Testis (tissue), 3 donors: ENCODE results near the gene STYXL1. TPM values are rescaled to one million over a fixed set of nuclear protein-coding genes. Genes with fewer than 3 reads are reported as not detected.
A peak's percentile ranks its signal among the peaks of the same experiment; 100 is the strongest.

Source experiments
- DNase-seq: peaks from one replicate; pipeline ENCODE4 v3.0.0-alpha.2; 2019
- H3K27ac ChIP-seq, 2 donors: fragments of 200-600 bp; sonication (generic); one replicate each; pipeline ENCODE4 v1.5.1; 2019
- H3K27me3 ChIP-seq: fragments of 200-600 bp; sonication (generic); one replicate; pipeline ENCODE4 v1.5.1; 2019
- H3K36me3 ChIP-seq: fragments of 200-600 bp; sonication (generic); one replicate; pipeline ENCODE4 v1.5.1; 2017; ENCODE audit warnings: low read depth; ENCODE audit errors: missing control alignments
- H3K4me1 ChIP-seq: fragments of 200-600 bp; sonication (generic); one replicate; pipeline ENCODE4 v1.5.1; 2019
- H3K4me3 ChIP-seq, 2 donors: fragments of 200-600 bp; sonication (generic); one replicate each; pipeline ENCODE4 v1.5.1; 2017 to 2019
- H3K9me3 ChIP-seq: fragments of 200-600 bp; sonication (generic); one replicate; pipeline ENCODE4 v1.5.1; 2017
- CTCF ChIP-seq, 3 experiments: fragments of 450-650 bp in 2 of 3; fragments of 200-600 bp in 1 of 3; sonication (generic) in 1 of 3; IDR thresholded peaks; one replicate each; pipeline ENCODE4 v1.5.1; 2016 to 2019; ENCODE audit warnings: antibody characterized with exemption in 3 of 3, mild to moderate bottlenecking in 2 of 3, moderate library complexity in 1 of 3
- POLR2A ChIP-seq: fragments of 450-650 bp; IDR thresholded peaks from one replicate; pipeline ENCODE4 v1.6.1; 2017; ENCODE audit warnings: antibody characterized with exemption, mild to moderate bottlenecking, moderate library complexity
- WGBS, 2 donors: methylation state at CpG; one replicate each; pipeline ENCODE4 v1.1.5; 2018; 5-methylcytosine and 5-hydroxymethylcytosine counted together
- intact Hi-C: fragments of 100-400 bp; cut with DNase I; formaldehyde crosslinking; loops from one replicate; pipeline ENCODE4 v1.15.1; 2023; ENCODE audit warnings: low total_unique reads
- polyA plus RNA-seq: library from polyadenylated mRNA; stranded (reverse); fragments of 350-450 nt; fragmentation: Illumina TruSeq; extraction: RNeasy Lipid Tissue Mini Kit (QIAGEN cat#74804); gene quantifications from one replicate; pipeline ENCODE4 v1.2.3, GENCODE V29; 2014; ENCODE audit warnings: low read depth, low replicate concordance; ENCODE audit not compliant: insufficient read depth
- total RNA-seq, 2 donors: library from RNA; depleted of rRNA; stranded (reverse); fragments of >200 nt; gene quantifications; one replicate each; pipeline ENCODE4 v1.2.3, GENCODE V29; 2016

Gene STYXL1
- total and polyA plus RNA-seq, 3 donors from 2014 or later = 47.0 to 122 (median 48.3) TPM

DNA sequence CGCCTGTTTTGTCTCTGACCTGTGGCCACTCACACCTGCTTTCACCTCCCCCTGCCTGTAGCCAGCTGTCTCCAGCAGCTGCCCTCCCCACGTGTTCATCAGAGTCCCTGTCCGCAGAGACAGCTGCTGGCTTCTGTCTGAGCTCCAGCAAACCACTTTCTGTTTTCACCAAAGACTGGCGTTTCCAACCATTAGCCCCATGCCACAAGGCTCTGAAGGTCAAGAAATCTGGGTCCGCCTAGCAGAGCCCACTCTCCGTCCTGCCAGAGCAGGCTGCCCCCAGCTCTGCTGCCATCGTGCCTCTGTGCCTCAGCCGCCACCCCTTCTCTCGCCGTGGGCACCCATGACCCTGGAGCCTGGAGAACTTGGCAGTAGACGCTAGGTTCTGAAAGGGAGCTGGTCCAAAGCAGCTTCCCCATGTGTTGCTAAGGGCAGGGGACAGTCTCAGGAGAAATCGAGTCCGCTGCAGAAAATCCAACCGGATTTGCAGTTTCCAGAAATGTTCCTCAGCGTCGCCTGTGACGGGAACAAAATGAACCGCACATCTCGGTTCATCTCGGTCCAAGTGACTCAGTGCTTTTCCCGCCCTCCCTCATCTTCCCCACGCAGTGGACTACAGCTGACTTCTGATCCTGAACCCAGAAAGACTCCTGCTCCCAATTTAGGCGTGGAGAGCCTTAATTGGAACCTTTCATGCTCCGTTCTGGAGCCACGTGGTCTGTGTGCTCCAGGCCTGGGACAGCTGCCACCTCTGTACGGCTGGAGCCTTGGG, 81.4 kb downstream of the STYXL1 start:
- intact Hi-C loops = no loop called here

DNA sequence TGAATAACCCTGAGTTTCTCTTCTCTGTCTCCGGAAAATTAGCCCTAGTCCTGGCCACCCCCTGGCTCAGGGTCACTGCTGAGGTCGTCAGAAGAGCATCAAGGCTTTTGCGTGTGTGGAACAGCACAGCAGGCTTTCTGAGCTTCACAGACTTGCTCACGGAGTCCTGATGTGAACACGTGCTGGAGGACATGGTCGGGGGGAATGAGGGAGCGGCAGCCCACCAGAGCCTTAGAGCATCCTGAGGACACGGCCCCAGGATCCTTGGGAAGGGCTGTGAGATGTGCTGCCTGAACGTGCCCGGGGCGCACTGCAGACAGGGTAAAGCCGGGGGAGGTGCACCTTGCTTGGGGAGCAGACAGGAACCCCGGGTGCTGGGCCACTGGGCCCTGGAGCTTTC, 82.2 kb downstream of the STYXL1 start:
- Histone ChIP-seq H3K27ac (peak overlapping the region; percentile 4 to 83), H3K4me3 (no peak overlapping the region), H3K36me3 (no peaks in the 10 kb centered on the region), H3K9me3 (no peaks in the 10 kb centered on the region), H3K4me1 (peaks cover 55% of the 10 kb centered on the region), H3K27me3 (no peaks in the 10 kb centered on the region)
- no peak for TF ChIP-seq POLR2A
- TF ChIP-seq CTCF (IDR thresholded peaks at IDR 0.05) = no peak
- WGBS, 2 donors = 65 to 72% methylated on average over 9 to 13 of the region's 13 CpGs
- intact Hi-C loops = no loop called here
- DNase-seq = no peak

More for the DNA sequence above, 81.4 kb downstream of the STYXL1 start:
- peak; percentile 75 for DNase-seq
- no peaks in the 10 kb centered on the region for H3K36me3 ChIP-seq
- no peaks in the 10 kb centered on the region for H3K27me3 ChIP-seq
- peaks cover 55% of the 10 kb centered on the region for H3K4me1 ChIP-seq
- H3K9me3 ChIP-seq = no peaks in the 10 kb centered on the region
- WGBS, 2 donors = 51 to 71% methylated on average over 18 to 26 of the region's 26 CpGs
- H3K4me3 ChIP-seq = no peak overlapping the region
- H3K27ac ChIP-seq = peak overlapping the region; percentile 33 to 83
- TF ChIP-seq CTCF (IDR thresholded peaks at IDR 0.05) (no peak), POLR2A (no peak)

GRCh38 chr7:75963381-75963995, 84.3 kb downstream of the STYXL1 start:
- WGBS, 2 donors = 57 to 63% methylated on average over 7 to 9 of the region's 9 CpGs
- Histone ChIP-seq H3K27ac (peak overlapping the region; percentile 62 to 74), H3K4me1 (peaks cover 43% of the 10 kb centered on the region), H3K9me3 (no peaks in the 10 kb centered on the region), H3K4me3 (no peak overlapping the region), H3K27me3 (no peaks in the 10 kb centered on the region), H3K36me3 (no peaks in the 10 kb centered on the region)
- TF ChIP-seq POLR2A = no peak
- TF ChIP-seq CTCF (IDR thresholded peaks at IDR 0.05) = no peak
- intact Hi-C loops = no loop called here
- DNase-seq = no peak

DNA sequence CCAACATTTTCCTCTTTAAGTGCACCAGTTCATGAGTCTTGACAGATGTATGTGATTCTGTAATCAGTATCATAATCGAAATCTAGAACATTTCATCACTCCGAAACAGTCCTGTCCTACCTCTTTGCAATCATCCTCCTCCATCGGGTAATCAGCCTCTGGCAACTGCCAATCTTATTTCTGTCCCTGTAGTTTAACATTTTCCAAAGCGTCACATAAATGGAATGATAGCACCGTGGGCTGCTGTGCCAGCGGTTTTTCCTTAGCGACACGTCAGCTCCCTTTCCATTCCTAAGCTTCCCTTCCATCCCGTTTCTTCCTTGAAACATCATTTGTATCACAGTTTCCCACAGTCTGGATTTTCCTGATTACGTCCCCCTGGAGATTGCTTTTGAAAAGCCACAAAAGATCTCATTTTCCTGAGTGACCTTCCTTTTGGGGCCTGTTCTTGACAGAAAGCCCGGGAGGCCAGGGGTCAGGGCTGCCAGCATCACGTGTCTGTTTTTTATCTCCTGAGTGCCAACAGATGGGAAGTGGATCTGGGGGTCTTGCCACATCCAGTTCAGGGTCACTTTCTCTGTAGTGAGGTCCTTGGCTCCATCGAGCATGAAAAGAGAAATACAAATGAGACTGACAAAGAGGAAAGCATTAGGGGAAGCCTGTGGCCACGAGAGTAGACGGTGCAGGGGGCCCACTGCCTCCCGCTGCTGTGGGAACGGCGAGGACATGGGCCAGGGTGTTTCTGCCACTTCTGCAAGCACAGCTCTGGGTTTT, 85.0 kb downstream of the STYXL1 start:
- intact Hi-C loops = no loop called here
- no peaks in the 10 kb centered on the region for H3K27me3 ChIP-seq
- DNase-seq = no peak
- 34 to 39% methylated on average over 18 of the region's 18 CpGs for WGBS, 2 donors
- TF ChIP-seq CTCF (IDR thresholded peaks at IDR 0.05) (no peak), POLR2A (no peak)
- H3K9me3 ChIP-seq = no peaks in the 10 kb centered on the region
- peaks cover 36% of the 10 kb centered on the region for H3K4me1 ChIP-seq
- no peak overlapping the region for H3K4me3 ChIP-seq
- H3K27ac ChIP-seq = peak overlapping the region; percentile 62 to 74
- no peaks in the 10 kb centered on the region for H3K36me3 ChIP-seq
